HEK293T (cell line): Measurements from ENCODE around the gene ZNF136.

Source experiments
- CTCF ChIA-PET: fragments of 350-600 bp; formaldehyde crosslinking; extraction: SDS; loops from one replicate; lab custom pipeline; 2021; ENCODE audit warnings: antibody characterized with exemption, inconsistent platforms; lab: Yijun Ruan, JAX
- POLR2A ChIA-PET: fragments of 350-600 bp; formaldehyde crosslinking; extraction: SDS; loops from one replicate; lab custom pipeline; 2020; ENCODE audit warnings: antibody characterized with exemption, inconsistent platforms; lab: Yijun Ruan, JAX
- DNase-seq: peaks from one replicate; pipeline ENCODE4 v3.0.0; 2012; ENCODE audit warnings: mixed read lengths; ENCODE audit errors: extremely low spot score
- ARNT ChIP-seq: fragments of 450-650 bp; IDR thresholded peaks from 2 replicates; pipeline ENCODE4 v1.6.1; 2017; ENCODE audit warnings: mild to moderate bottlenecking
- ELF4 ChIP-seq: fragments of 450-650 bp; IDR thresholded peaks from 2 replicates; pipeline ENCODE4 v1.6.1; 2017; ENCODE audit warnings: antibody characterized with exemption
- FOXK2 ChIP-seq: fragments of 450-650 bp; IDR thresholded peaks from 2 replicates; pipeline ENCODE4 v1.6.1; 2016; ENCODE audit warnings: mild to moderate bottlenecking
- FOXM1 ChIP-seq: fragments of 450-650 bp; IDR thresholded peaks from 2 replicates; pipeline ENCODE4 v1.6.1; 2017; ENCODE audit warnings: mild to moderate bottlenecking, borderline replicate concordance
- L3MBTL2 ChIP-seq: fragments of 450-650 bp; conservative IDR thresholded peaks from 2 replicates; pipeline ENCODE4 v1.6.1; 2016; ENCODE audit warnings: mild to moderate bottlenecking
- ZNF384 ChIP-seq: fragments of 450-650 bp; IDR thresholded peaks from 2 replicates; pipeline ENCODE4 v1.6.1; 2016
- TF ChIP-seq, protein P1 (sequence below): fragments of 450-650 bp; IDR thresholded peaks from 2 replicates; pipeline ENCODE4 v1.6.1; 2016

The ZNF136 gene

DNA sequence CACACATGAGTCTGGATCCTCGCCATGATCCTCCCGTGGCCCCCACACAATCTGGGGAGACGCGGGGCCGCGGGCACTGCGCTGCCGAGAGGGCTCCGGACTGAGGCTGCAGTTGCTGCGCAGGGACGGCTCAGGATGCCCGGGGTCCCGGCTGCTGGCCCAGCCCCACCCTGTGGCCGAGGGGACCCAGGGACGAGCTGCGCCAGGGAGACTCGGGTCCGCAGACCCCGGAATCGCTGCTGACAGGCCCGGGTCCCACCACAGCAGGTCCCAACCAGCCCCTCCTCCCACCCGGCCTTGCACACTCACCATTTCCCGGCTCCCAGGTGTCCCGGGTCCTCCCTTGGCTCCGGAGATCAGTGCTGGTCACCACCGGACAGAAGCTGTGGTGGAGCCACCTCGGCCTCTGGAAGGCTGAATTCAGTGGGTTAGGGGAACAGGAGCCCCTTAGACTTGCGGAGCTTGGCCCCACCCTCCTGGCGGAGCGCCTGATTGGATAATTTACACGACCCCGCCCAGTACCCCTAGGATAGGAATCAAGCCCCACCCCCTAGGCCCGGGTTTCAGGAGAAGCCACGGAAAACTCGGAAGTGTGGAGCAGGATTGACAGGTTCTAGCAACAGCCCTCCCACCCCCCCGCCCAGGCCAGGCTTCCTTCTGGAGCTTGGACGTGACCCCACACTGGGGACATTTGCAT is 74.4 kb downstream of the ZNF136 start:
- ChIA-PET CTCF (no interaction called here), POLR2A (no interaction called here)
- DNase-seq = no peak
- no peak for TF ChIP-seq ARNT
- no peak for TF ChIP-seq ZNF384
- no peak for TF ChIP-seq FOXM1
- no peak for TF ChIP-seq FOXK2
- no peak for TF ChIP-seq ELF4
- TF ChIP-seq, protein P1, sequence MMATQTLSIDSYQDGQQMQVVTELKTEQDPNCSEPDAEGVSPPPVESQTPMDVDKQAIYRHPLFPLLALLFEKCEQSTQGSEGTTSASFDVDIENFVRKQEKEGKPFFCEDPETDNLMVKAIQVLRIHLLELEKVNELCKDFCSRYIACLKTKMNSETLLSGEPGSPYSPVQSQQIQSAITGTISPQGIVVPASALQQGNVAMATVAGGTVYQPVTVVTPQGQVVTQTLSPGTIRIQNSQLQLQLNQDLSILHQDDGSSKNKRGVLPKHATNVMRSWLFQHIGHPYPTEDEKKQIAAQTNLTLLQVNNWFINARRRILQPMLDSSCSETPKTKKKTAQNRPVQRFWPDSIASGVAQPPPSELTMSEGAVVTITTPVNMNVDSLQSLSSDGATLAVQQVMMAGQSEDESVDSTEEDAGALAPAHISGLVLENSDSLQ = no peak
- no peak for TF ChIP-seq L3MBTL2
